Suprapubic skin (tissue), 4 donors: ENCODE data around the gene VGF. TPM values are rescaled to one million over a fixed set of nuclear protein-coding genes. Genes with fewer than 3 reads are reported as not detected.
A peak's percentile ranks its signal among the peaks of the same experiment; 100 is the strongest.
"Not testable (repeated sequence)": the region's sequence is repeated elsewhere in the genome, so short reads cannot be mapped to it uniquely, and the experiment has no call there.

Source experiments
- DNase-seq, 2 donors: peaks; one replicate each; pipeline ENCODE4 v3.0.0-alpha.2; 2019; ENCODE audit warnings: low spot score in 2 of 2
- H3K27ac ChIP-seq: fragments of 200-600 bp; sonication (generic); one replicate; pipeline ENCODE4 v1.5.1; 2019
- H3K27me3 ChIP-seq: fragments of 200-600 bp; sonication (generic); one replicate; pipeline ENCODE4 v1.5.1; 2019
- H3K36me3 ChIP-seq: fragments of 200-600 bp; sonication (generic); one replicate; pipeline ENCODE4 v1.5.1; 2019
- H3K4me1 ChIP-seq: fragments of 200-600 bp; sonication (generic); one replicate; pipeline ENCODE4 v1.5.1; 2019
- H3K4me3 ChIP-seq: fragments of 200-600 bp; sonication (generic); one replicate; pipeline ENCODE4 v1.5.1; 2019; ENCODE audit warnings: mild to moderate bottlenecking
- H3K9me3 ChIP-seq: fragments of 200-600 bp; sonication (generic); one replicate; pipeline ENCODE4 v1.5.1; 2019
- CTCF ChIP-seq, 2 donors: fragments of 200-600 bp in 1 of 2; fragments of 450-650 bp in 1 of 2; sonication (generic) in 1 of 2; IDR thresholded peaks; one replicate each; pipeline ENCODE4 v1.5.1; 2016 to 2019; ENCODE audit warnings: antibody characterized with exemption in 2 of 2, mild to moderate bottlenecking in 1 of 2, moderate library complexity in 1 of 2
- EP300 ChIP-seq: sonication (generic); formaldehyde crosslinking; IDR thresholded peaks from one replicate; pipeline ENCODE4 v1.6.1; 2017; ENCODE audit warnings: antibody characterized with exemption
- POLR2A ChIP-seq, 2 donors: fragments of 450-650 bp; IDR thresholded peaks; one replicate each; pipeline ENCODE4 v1.6.1; 2017; ENCODE audit warnings: antibody characterized with exemption in 2 of 2, mild to moderate bottlenecking in 2 of 2, moderate library complexity in 2 of 2
- POLR2AphosphoS5 ChIP-seq, 3 donors: sonication (generic); formaldehyde crosslinking; IDR thresholded peaks; one replicate each; pipeline ENCODE4 v1.6.1; 2017; ENCODE audit warnings: antibody characterized with exemption in 3 of 3
- WGBS: methylation state at CpG from one replicate; pipeline ENCODE4 v1.1.5; 2018; 5-methylcytosine and 5-hydroxymethylcytosine counted together
- total RNA-seq, 4 donors: library from RNA; depleted of rRNA; stranded (reverse); fragments of >200 nt; gene quantifications; one replicate each; pipeline ENCODE4 v1.1.0, GENCODE V29; 2016

VGF gene
- total RNA-seq, 4 donors from 2014 or later: 0.38 to 0.99 (median 0.59) TPM; not detected in 1

- H3K27me3 ChIP-seq: peaks cover 55% of the 10 kb centered on the region
- H3K4me1 ChIP-seq: peaks cover 9% of the 10 kb centered on the region
- H3K36me3 ChIP-seq: peaks cover 11% of the 10 kb centered on the region
- 3% methylated on average over 13 of the region's 75 CpGs for WGBS
- no peak for TF ChIP-seq POLR2A (IDR thresholded peaks at IDR 0.05)
- no peak for TF ChIP-seq CTCF (IDR thresholded peaks at IDR 0.05)
- TF ChIP-seq POLR2AphosphoS5 (IDR thresholded peaks at IDR 0.05): no peak
- TF ChIP-seq EP300: no peak
- H3K9me3 ChIP-seq: no peaks in the 10 kb centered on the region
- DNase-seq: no peak
- H3K4me3 ChIP-seq: peak overlapping the region; percentile 22
- no peak overlapping the region for H3K27ac ChIP-seq
Measured at GRCh38 chr7:101201695-101202602, 36.6 kb upstream of the VGF start.

- Histone ChIP-seq H3K4me1 (peaks cover 9% of the 10 kb centered on the region), H3K4me3 (peak within 1 kb of the TSS; percentile 22), H3K9me3 (no peaks in the 10 kb centered on the region), H3K27me3 (peaks cover 55% of the 10 kb centered on the region), H3K27ac (no peak within 1 kb of the TSS), H3K36me3 (peaks cover 3% of the 10 kb centered on the region)
- DNase-seq: no peak
- TF ChIP-seq POLR2A (IDR thresholded peaks at IDR 0.05): no peak
- TF ChIP-seq CTCF (IDR thresholded peaks at IDR 0.05): no peak
- no peak for TF ChIP-seq EP300
- no peak for TF ChIP-seq POLR2AphosphoS5 (IDR thresholded peaks at IDR 0.05)
- 40% methylated on average over 21 of the region's 21 CpGs for WGBS
Measured at GRCh38 chr7:101200862-101201599, 35.7 kb upstream of the VGF start, which contains the start of gene MOGAT3. MOGAT3 (minus strand) TSS chr7:101201036; CDS start chr7:101200854, 182 bp downstream.

GRCh38 chr7:101200504-101200861 lies 35.1 kb upstream of the VGF start:
- H3K9me3 ChIP-seq: no peaks in the 10 kb centered on the region
- TF ChIP-seq POLR2AphosphoS5 (IDR thresholded peaks at IDR 0.05): no peak
- TF ChIP-seq CTCF (IDR thresholded peaks at IDR 0.05): no peak
- TF ChIP-seq EP300: no peak
- TF ChIP-seq POLR2A (IDR thresholded peaks at IDR 0.05): no peak
- peaks cover 9% of the 10 kb centered on the region for H3K4me1 ChIP-seq
- no peak for DNase-seq
- H3K27me3 ChIP-seq: peaks cover 58% of the 10 kb centered on the region
- 89% methylated on average over 2 of the region's 2 CpGs for WGBS
- H3K27ac ChIP-seq: no peak overlapping the region
- no peaks in the 10 kb centered on the region for H3K36me3 ChIP-seq
- no peak overlapping the region for H3K4me3 ChIP-seq

- peaks cover 58% of the 10 kb centered on the region for H3K27me3 ChIP-seq
- 92% methylated on average over 10 of the region's 10 CpGs for WGBS
Measured at GRCh38 chr7:101199522-101199921, 34.2 kb upstream of the VGF start.

GRCh38 chr7:101198476-101198875 lies 33.1 kb upstream of the VGF start:
- Histone ChIP-seq H3K4me1 (peaks cover 9% of the 10 kb centered on the region), H3K36me3 (no peaks in the 10 kb centered on the region), H3K27ac (no peak overlapping the region), H3K9me3 (no peaks in the 10 kb centered on the region), H3K4me3 (no peak overlapping the region), H3K27me3 (peaks cover 64% of the 10 kb centered on the region)
- 75% methylated on average over 13 of the region's 14 CpGs for WGBS
- DNase-seq: no peak
- TF ChIP-seq EP300 (no peak), POLR2AphosphoS5 (IDR thresholded peaks at IDR 0.05) (no peak), CTCF (IDR thresholded peaks at IDR 0.05) (no peak), POLR2A (IDR thresholded peaks at IDR 0.05) (no peak)

More at GRCh38 chr7:101199522-101199921, 34.2 kb upstream of the VGF start:
- not testable (repeated sequence) for H3K36me3 ChIP-seq, H3K4me1 ChIP-seq, H3K9me3 ChIP-seq, H3K27ac ChIP-seq, H3K4me3 ChIP-seq, DNase-seq
